ENCODE measurements around the gene ZNF202.
"Not testable (repeated sequence)": the region's sequence is repeated elsewhere in the genome, so short reads cannot be mapped to it uniquely, and the experiment has no call there.

The ZNF202 gene

GRCh38 chr11:123740787-123741158 is 687 bp downstream of the ZNF202 start:
- DNase-seq (ENCODE audit: low read depth), result no peak

DNA sequence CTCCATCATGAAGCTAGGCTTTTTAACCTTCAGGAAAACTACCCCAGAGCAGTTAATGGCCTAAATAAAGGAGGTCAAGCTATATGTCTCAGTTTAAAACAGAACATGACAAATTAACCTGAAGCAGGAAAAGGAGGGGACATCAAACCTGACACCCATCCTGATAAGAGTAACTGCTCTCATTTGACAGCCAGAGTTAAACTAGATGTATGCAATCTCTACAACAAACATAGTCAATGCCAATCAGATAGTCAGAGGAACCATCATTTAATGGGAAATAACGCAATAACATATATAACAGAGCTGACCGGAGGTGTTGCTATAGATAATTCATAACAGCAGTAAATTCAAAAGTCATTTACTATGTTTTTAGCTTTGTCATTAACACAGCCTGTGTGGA is 3.1 kb downstream of the ZNF202 start:
- DNase-seq (ENCODE audit: low read depth), result no peak

DNA sequence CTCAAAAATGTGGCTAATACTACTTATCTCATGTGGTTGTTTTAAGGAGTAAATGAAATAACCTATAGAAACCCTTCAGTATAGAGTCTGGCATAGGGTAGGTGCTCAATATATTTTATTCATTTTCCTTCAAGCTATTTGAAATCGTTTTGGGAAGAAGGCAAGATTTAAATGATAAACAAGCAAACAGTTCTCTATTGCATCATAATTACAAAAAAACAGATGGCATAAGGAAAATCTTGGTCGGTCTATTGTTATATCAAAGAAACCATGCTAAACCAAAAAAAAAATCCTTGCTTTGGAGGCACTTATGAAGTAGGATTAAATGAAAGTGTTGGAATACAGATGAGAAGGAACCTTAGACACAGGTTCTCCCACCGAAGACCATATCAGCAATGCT is 4.7 kb downstream of the ZNF202 start:
- no peak for DNase-seq (ENCODE audit: low read depth)

GRCh38 chr11:123729602-123730001 is 11.9 kb downstream of the ZNF202 start:
- DNase-seq (ENCODE audit: low read depth), result no peak

GRCh38 chr11:123725995-123726655 is 15.3 kb downstream of the ZNF202 start:
- no peak for DNase-seq (ENCODE audit: low read depth)

DNA sequence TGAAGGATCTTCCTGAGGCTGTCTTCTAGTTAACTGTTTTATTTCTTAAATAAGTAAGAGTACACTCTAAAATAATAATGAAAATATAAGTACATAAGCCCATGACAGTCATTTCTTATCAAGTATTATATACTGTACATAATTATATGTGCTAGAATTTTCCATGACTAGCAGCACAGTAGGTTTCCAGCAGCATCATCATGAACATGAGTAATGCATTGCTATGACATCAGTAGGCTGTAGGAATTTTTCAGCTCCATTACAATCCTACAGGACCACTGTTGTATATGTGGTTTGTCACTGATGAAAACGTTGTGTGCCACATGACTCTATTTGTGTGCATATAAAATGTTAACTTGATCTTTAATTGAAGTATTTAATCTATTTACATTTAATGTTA is 22.0 kb downstream of the ZNF202 start:
- no peak for DNase-seq (ENCODE audit: low read depth)

- no peak for DNase-seq (ENCODE audit: low read depth)
Observed at GRCh38 chr11:123718469-123718868, 23.0 kb downstream of the ZNF202 start.

DNA sequence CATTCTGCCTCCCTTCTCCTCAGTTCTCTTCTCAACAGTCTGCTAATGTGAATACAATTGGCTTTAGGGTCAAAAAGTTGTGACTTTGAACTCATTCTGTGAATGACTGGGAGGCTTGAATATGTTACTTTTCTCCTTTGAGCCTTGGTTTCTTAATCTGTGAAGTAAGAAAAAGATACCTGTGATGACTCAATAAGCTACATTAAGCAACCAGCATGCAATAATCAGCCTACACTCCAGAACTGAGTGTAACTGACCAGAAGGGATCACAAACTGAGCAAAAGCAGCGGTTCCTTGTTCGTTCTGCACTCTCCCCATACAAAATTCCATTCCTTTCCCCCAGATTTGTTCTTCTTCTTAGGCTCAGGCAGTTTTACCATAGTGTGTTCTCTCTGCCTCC is 23.4 kb downstream of the ZNF202 start:
- no peak for DNase-seq (ENCODE audit: low read depth)

- DNase-seq (ENCODE audit: low read depth), result not testable (repeated sequence)
Observed at GRCh38 chr11:123712627-123713026, 28.8 kb downstream of the ZNF202 start.

DNA sequence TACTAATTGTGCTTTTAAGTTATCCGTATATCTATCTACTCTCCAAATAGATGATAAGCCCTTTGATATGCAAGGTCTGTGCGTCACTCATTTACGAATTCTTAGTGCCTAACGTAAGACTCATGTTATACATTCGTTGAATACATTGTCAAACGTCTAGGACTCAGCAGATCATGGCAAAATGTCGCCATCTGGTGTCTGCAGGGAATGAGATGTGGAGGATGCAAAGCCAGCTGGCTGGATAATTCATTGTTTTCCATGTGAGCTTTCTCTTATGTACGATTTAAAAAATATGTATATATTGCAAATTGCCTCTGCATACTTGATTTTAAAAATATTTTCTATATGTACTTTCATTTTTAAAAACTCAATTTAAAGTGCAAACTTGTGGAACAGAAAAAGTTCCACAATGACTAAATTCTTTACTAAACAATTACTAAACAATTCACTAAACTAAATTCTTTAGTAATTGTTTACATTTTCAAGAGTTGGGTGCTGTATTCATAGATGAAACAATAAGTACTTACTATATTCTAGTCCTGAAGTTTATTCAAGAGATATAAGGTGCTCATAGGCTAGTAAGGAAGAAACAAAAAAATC is 33.8 kb downstream of the ZNF202 start:
- peak; percentile 29 for DNase-seq (ENCODE audit: low read depth)

- DNase-seq (ENCODE audit: low read depth), result no peak
Observed at GRCh38 chr11:123707206-123707605, 34.3 kb downstream of the ZNF202 start.

GRCh38 chr11:123704341-123704740 is 37.1 kb downstream of the ZNF202 start:
- no peak for DNase-seq (ENCODE audit: low read depth)

- DNase-seq (ENCODE audit: low read depth), result no peak
Observed at GRCh38 chr11:123702696-123703095, 38.8 kb downstream of the ZNF202 start.

DNA sequence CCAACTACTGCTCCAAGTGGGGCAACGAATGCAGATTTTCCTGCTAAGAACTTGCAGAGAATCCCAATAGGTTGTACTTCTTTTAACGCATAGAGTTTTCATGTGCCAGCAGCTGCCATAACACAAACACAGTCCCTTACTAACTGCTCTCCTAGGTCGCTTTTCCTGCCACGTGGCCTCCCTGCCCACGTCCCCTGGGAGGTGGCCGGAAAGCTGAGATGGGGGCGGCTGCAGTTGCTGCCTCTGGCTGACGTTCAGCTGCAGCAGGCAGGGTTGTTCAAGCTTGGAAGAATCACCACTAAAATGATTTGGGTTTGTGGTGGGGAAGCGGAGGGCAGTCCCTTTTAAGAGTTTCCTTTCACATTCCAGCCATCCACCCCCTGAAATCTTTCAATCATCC is 39.3 kb downstream of the ZNF202 start:
- DNase-seq (ENCODE audit: low read depth), result no peak

- no peak for DNase-seq (ENCODE audit: low read depth)
Observed at GRCh38 chr11:123700772-123701171, 40.7 kb downstream of the ZNF202 start.

DNA sequence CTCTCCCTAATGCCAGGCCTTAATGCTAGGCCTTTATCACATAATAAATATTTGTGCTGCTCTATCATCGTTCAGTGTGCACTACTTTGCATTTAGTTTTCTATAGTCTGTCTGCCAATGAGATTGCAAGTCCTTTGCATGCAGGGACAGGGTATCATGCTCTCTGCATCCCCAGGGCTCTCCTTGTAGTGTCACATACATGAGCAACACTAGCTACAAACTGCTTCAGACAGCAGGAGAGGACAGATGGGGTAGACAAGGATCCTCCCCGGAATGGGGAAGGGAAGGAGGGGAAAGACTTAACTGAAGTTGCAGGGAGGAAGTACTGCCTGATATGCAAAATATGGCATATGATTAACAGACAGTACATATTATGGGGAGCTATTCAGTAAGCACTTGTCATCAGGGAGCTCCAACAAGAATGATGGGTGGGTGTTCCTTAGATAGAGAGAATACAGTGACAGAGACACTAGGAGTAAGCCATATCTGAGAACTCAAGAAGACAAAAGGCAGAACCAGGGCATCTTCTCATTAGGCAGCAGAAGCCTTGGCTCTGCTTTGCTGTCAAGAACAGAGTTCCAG is 42.8 kb downstream of the ZNF202 start:
- no peak for DNase-seq (ENCODE audit: low read depth)

DNA sequence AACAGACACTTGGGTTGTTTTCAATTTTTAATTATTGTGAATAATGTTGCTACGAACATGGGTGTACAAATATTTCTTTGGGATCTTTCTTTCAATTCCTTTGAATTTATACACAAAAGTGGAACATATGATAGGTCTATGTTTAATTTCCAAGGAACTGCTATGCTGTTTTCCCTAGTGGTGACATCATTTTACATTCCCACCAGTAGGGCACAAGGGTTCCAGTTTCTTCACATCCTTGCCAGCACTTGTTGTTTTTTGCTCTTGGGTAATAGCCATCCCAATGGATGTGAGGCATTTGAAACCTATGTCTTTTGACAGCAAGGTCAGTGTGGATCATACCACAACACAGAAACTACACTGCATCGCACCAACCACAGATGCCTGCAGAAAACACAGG is 45.3 kb downstream of the ZNF202 start:
- DNase-seq (ENCODE audit: low read depth), result no peak

- DNase-seq (ENCODE audit: low read depth), result no peak
Observed at GRCh38 chr11:123695231-123695630, 46.2 kb downstream of the ZNF202 start.

- DNase-seq (ENCODE audit: low read depth), result no peak
Observed at GRCh38 chr11:123694551-123694950, 46.9 kb downstream of the ZNF202 start.

DNA sequence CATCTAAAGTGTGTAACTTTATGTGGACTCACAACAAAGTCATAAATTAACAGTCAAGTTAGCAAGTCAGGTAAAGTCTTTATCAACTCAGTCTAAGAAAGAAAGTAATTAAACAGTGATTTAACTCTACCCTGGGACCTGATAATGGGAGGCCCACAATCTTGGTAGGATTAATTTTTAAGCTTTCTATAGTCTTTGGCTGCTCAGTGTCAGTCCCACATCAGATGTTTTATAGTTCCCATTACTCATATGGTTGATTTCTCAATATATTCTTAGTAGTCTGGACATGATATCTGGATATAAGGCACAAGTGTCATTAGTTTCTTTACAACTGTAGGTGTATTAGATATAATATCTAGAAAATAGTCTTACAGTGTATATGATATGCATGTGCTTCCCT is 48.5 kb downstream of the ZNF202 start:
- no peak for DNase-seq (ENCODE audit: low read depth)

- DNase-seq (ENCODE audit: low read depth), result no peak
Observed at GRCh38 chr11:123690485-123690884, 51.0 kb downstream of the ZNF202 start.

- no peak for DNase-seq (ENCODE audit: low read depth)
Observed at GRCh38 chr11:123684601-123685000, 56.9 kb downstream of the ZNF202 start.

DNA sequence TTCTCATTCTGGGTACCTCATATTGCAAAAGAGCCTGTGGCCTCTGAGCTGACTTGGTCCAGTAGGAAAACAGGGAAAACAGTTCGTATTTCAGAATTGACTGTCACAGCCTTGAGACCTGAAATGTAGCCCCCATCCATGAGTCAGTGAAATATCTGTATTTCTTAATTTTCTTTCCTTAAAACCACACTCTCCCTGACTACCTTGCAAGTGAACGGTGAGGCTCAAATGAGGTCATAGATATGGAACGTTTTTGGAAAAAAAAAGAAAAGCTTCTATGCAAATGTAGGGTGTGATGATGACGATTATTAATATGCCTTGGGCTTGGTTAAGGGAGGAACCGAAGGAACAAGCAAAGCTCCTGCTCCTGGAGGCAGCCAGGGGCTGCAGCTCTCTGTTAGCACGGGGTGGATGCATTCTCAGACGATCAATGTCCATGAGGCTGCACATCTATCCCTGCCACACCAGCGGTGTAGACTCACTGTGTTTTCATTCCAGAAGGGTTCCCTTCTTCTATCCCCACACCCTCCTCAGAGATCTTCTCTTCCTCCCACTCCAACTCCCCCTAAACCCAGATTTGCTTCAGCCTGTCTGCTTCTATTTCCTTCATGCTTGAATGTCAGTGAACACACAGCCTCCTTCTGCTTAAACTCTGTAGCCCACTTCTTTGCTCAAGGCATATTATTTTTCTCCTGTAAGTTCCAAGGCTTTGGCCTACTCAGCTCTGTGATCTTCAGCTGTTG is 57.9 kb downstream of the ZNF202 start:
- DNase-seq (ENCODE audit: low read depth), result no peak

Data from activated T-cell treated with anti-CD3 and anti-CD28 coated beads for 24 hours (primary cell).